Measurements from ENCODE around the gene GMDS. TPM values are rescaled to one million over a fixed set of nuclear protein-coding genes. Genes with fewer than 3 reads are reported as not detected.

GMDS gene
- total and polyA plus RNA-seq, 2 of the 13 experiments (the other 11 are each of a cell fraction or from before 2014, with no cell fraction given) = 64.4 to 112 TPM

- Histone ChIP-seq H3K27ac (ENCODE audit: extremely low read length, insufficient read depth, low read length) (no peak overlapping the region), H4K20me1 (ENCODE audit: insufficient read depth, low read length) (no peaks in the 10 kb centered on the region; the same call in 1 of the 2 replicates), H2AFZ (ENCODE audit: low read length) (no peak overlapping the region), H3K4me3 (replicated peaks in 1 of 3; ENCODE audit: insufficient read depth in 1 of 3, low read depth in 2 of 3, low read length in 3 of 3) (no peak overlapping the region), H3K4me1 (ENCODE audit: insufficient read depth, low read length) (0 out of 2 replicates have a peak, but pooled peaks cover 8% of the 10 kb centered on the region), H3K27me3 (ENCODE audit: control insufficient read depth in 1 of 2, insufficient read depth in 2 of 2, low read length in 2 of 2) (no peaks in the 10 kb centered on the region), H3K4me2 (ENCODE audit: low read depth, low read length) (no peak overlapping the region), H3K79me2 (ENCODE audit: insufficient read depth, low read length) (no peaks in the 10 kb centered on the region), H3K36me3 (replicated peaks in 1 of 2; ENCODE audit: control insufficient read depth in 1 of 2, insufficient read depth in 2 of 2, low read length in 2 of 2) (peaks cover 0 to 12% of the 10 kb centered on the region in 2 experiments; a peak in 3 of 5 replicates), H3K9me3 (ENCODE audit: low read length) (no peaks in the 10 kb centered on the region), H3K9ac (ENCODE audit: insufficient read depth, low read depth, low read length) (no peak overlapping the region)
- no TSS peak for BruUV-seq (replicated peaks)
- ChIA-PET CTCF (ENCODE audit: low intra/inter-chr PET ratio, low total read pairs) (no interaction called here), POLR2A (no interaction called here)
- TF ChIP-seq PRMT3 (CRISPR knock-in tag; IDR thresholded peaks at IDR 0.05; ENCODE audit: borderline replicate concordance, low read depth) (no peak), ZNF121 (CRISPR knock-in tag; IDR thresholded peaks at IDR 0.05) (no peak), ZNF350 (CRISPR knock-in tag; IDR thresholded peaks at IDR 0.05; ENCODE audit: borderline replicate concordance, low read depth) (no peak), ELF3 (CRISPR knock-in tag; IDR thresholded peaks at IDR 0.05) (0 out of 2 replicates have a peak, but pooled peaks have one; percentile 25), NAIF1 (CRISPR knock-in tag; IDR thresholded peaks at IDR 0.05; ENCODE audit: borderline replicate concordance) (0 out of 2 replicates have a peak, but pooled peaks have one; percentile 27)
- FAIRE-seq = no peak
- intact Hi-C loops (cut with micrococcal nuclease; ENCODE audit: unreplicated experiment) = loop anchor here (10.0 kb wide), 1 partner anchor 307 kb away; no protein-coding TSS in a partner anchor
- 91% methylated on average over 1 of the region's 1 CpG for WGBS (ENCODE audit: low lambda C conversion rate)
- in situ Hi-C loops (cut with HindIII; ENCODE audit: extremely low pct_ligation_motif_present, low pct_unique_long_range_greater_than_20kb) = no loop called here
- ATAC-seq = no peak
- DNase-seq (ENCODE audit: low spot score) = peak; percentile 53
Observed at GRCh38 chr6:1797801-1798200, 447.6 kb downstream of the GMDS start.

- ChIA-PET CTCF (ENCODE audit: low intra/inter-chr PET ratio, low total read pairs) (no interaction called here), POLR2A (no interaction called here)
- H3K4me2 ChIP-seq (ENCODE audit: low read depth, low read length) = no peak overlapping the region
- H3K4me3 ChIP-seq (replicated peaks in 1 of 3; ENCODE audit: insufficient read depth in 1 of 3, low read depth in 2 of 3, low read length in 3 of 3) = no peak overlapping the region
- no peaks in the 10 kb centered on the region for H3K79me2 ChIP-seq (ENCODE audit: insufficient read depth, low read length)
- no peak for ATAC-seq
- H3K9ac ChIP-seq (ENCODE audit: insufficient read depth, low read depth, low read length) = no peak overlapping the region
- H3K4me1 ChIP-seq (ENCODE audit: insufficient read depth, low read length) = 0 out of 2 replicates have a peak, but pooled peaks cover 8% of the 10 kb centered on the region
- in situ Hi-C loops (cut with HindIII; ENCODE audit: extremely low pct_ligation_motif_present, low pct_unique_long_range_greater_than_20kb) (no loop called here), intact Hi-C loops (cut with micrococcal nuclease; ENCODE audit: unreplicated experiment) (loop anchor here (10.0 kb wide), 1 partner anchor 308 kb away; no protein-coding TSS in a partner anchor)
- no peak for FAIRE-seq
- peaks cover 0 to 7% of the 10 kb centered on the region in 2 experiments; a peak in 3 of 5 replicates for H3K36me3 ChIP-seq (replicated peaks in 1 of 2; ENCODE audit: control insufficient read depth in 1 of 2, insufficient read depth in 2 of 2, low read length in 2 of 2)
- BruUV-seq (replicated peaks) = no TSS peak
- H4K20me1 ChIP-seq (ENCODE audit: insufficient read depth, low read length) = no peaks in the 10 kb centered on the region; the same call in 1 of the 2 replicates
- no peak for DNase-seq (ENCODE audit: low spot score)
- no peak overlapping the region for H3K27ac ChIP-seq (ENCODE audit: extremely low read length, insufficient read depth, low read length)
- 92% methylated on average over 6 of the region's 8 CpGs for WGBS (ENCODE audit: low lambda C conversion rate)
- no peak overlapping the region for H2AFZ ChIP-seq (ENCODE audit: low read length)
- no peaks in the 10 kb centered on the region for H3K27me3 ChIP-seq (ENCODE audit: control insufficient read depth in 1 of 2, insufficient read depth in 2 of 2, low read length in 2 of 2)
- H3K9me3 ChIP-seq (ENCODE audit: low read length) = no peaks in the 10 kb centered on the region
- TF ChIP-seq ZSCAN12 (CRISPR knock-in tag; IDR thresholded peaks at IDR 0.05) (no peak), ZNF775 (CRISPR knock-in tag; IDR thresholded peaks at IDR 0.05; ENCODE audit: borderline replicate concordance) (no peak), ZNF747 (CRISPR knock-in tag; IDR thresholded peaks at IDR 0.05; ENCODE audit: borderline replicate concordance) (no peak), ZNF512 (CRISPR knock-in tag; IDR thresholded peaks at IDR 0.05) (no peak), DZIP1 (CRISPR knock-in tag; IDR thresholded peaks at IDR 0.05) (no peak), ZC3H13 (CRISPR knock-in tag; IDR thresholded peaks at IDR 0.05) (no peak), ZNF543 (CRISPR knock-in tag; IDR thresholded peaks at IDR 0.05) (no peak), PHB2 (IDR thresholded peaks at IDR 0.05; ENCODE audit: partially characterized antibody) (no peak)
Observed at GRCh38 chr6:1796706-1797529, 448.5 kb downstream of the GMDS start.
